BE2C (cell line): ENCODE results near the gene APBB2.

Experiments used
- DNase-seq: peaks from one replicate; pipeline ENCODE4 v3.0.0-alpha.2; 2020
- H3K27me3 ChIP-seq: fragments of 250-450 bp; sonication (Bioruptor Pico); 2 replicates; pipeline ENCODE4 v1.5.1; 2020; ENCODE audit warnings: mild to moderate bottlenecking
- H3K36me3 ChIP-seq: fragments of 250-450 bp; sonication (Bioruptor Pico); 2 replicates; pipeline ENCODE4 v1.5.1; 2020; ENCODE audit warnings: mild to moderate bottlenecking
- H3K4me1 ChIP-seq: fragments of 250-450 bp; sonication (Bioruptor Pico); 2 replicates; pipeline ENCODE4 v1.5.1; 2020
- H3K4me3 ChIP-seq: 2 replicates; pipeline ENCODE4 v1.5.1; 2011; ENCODE audit warnings: low read depth, low read length
- H3K9me3 ChIP-seq: fragments of 250-450 bp; sonication (Bioruptor Pico); 2 replicates; pipeline ENCODE4 v1.5.1; 2020
- TF ChIP-seq, protein P1 (sequence below): IDR thresholded peaks from 2 replicates; pipeline ENCODE4 v1.5.1; 2012; ENCODE audit warnings: mild to moderate bottlenecking, low read depth, low read length

APBB2 gene

DNA sequence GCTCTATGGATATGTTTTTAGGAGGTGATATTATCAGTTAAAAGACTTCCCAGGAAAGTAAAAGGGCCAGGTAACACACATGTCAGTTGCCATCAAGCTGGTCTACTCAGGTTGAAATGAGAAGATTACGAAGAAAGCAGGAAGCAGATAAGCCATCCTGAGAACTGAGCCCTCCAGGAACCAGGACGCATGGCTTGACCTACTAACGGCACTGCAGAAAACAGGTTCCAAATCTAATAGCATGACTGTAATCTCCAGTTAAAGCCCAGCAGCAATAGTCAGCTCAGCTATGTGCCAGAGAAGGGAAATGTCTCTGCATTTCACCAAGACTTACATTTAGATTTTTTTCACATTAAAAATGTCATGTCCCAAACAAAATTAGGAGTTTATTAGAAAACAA, 77.9 kb downstream of the APBB2 start:
- no peaks in the 10 kb centered on the region; the same call in 1 of the 2 replicates for H3K4me1 ChIP-seq

DNA sequence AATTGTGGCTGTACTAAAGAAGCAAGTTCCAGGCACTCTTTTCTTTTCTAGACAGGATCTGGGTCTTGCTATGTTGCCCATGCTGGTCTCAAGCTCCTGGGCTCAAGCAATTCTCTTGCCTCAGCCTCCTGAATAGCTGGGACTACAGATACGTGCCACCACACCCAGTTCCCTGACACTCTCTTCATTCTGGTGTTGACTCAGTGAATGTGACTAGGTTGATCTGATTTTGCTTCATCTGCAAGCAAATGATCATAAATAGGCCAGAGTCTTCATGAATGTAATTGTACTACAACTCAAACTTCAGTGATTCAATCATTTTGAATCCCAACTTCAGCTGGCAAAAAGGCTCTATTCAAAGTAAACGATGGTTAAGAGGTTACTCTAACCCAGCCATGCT, 78.5 kb downstream of the APBB2 start:
- H3K4me1 ChIP-seq, result no peaks in the 10 kb centered on the region; the same call in 1 of the 2 replicates
- no peaks in the 10 kb centered on the region for H3K9me3 ChIP-seq

More for the DNA sequence above, 77.9 kb downstream of the APBB2 start:
- no peaks in the 10 kb centered on the region for H3K9me3 ChIP-seq
- TF ChIP-seq, protein P1, sequence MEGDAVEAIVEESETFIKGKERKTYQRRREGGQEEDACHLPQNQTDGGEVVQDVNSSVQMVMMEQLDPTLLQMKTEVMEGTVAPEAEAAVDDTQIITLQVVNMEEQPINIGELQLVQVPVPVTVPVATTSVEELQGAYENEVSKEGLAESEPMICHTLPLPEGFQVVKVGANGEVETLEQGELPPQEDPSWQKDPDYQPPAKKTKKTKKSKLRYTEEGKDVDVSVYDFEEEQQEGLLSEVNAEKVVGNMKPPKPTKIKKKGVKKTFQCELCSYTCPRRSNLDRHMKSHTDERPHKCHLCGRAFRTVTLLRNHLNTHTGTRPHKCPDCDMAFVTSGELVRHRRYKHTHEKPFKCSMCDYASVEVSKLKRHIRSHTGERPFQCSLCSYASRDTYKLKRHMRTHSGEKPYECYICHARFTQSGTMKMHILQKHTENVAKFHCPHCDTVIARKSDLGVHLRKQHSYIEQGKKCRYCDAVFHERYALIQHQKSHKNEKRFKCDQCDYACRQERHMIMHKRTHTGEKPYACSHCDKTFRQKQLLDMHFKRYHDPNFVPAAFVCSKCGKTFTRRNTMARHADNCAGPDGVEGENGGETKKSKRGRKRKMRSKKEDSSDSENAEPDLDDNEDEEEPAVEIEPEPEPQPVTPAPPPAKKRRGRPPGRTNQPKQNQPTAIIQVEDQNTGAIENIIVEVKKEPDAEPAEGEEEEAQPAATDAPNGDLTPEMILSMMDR, result no peak
- H3K36me3 ChIP-seq, result no peaks in the 10 kb centered on the region
- no peak overlapping the region for H3K4me3 ChIP-seq
- H3K27me3 ChIP-seq, result no peaks in the 10 kb centered on the region
- DNase-seq, result no peak

DNA sequence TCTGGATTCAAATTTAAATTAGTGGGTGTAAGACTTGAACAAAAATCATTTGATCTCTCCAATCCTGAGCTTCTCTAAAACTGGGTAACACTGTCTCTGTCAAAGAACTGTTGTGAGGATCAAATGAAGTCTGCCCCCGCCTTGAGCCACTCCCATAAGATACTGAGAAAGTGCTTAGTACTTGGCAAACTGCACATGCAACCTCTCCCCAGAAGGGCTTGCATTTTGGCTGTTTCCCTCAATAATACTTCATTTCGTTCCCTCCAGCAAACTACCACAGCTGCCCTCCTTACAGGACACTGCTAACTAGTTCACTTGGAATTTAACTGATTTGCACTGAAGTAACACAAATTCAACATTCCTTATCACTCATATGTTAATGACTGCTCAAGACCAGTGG, 79.8 kb downstream of the APBB2 start:
- no peak for DNase-seq
- H3K4me1 ChIP-seq, result no peaks in the 10 kb centered on the region; the same call in 1 of the 2 replicates
- TF ChIP-seq, protein P1, result no peak

More for the DNA sequence above, 78.5 kb downstream of the APBB2 start:
- no peaks in the 10 kb centered on the region for H3K36me3 ChIP-seq
- no peaks in the 10 kb centered on the region for H3K27me3 ChIP-seq
- no peak for DNase-seq
- TF ChIP-seq, protein P1, result no peak
- no peak overlapping the region for H3K4me3 ChIP-seq

DNA sequence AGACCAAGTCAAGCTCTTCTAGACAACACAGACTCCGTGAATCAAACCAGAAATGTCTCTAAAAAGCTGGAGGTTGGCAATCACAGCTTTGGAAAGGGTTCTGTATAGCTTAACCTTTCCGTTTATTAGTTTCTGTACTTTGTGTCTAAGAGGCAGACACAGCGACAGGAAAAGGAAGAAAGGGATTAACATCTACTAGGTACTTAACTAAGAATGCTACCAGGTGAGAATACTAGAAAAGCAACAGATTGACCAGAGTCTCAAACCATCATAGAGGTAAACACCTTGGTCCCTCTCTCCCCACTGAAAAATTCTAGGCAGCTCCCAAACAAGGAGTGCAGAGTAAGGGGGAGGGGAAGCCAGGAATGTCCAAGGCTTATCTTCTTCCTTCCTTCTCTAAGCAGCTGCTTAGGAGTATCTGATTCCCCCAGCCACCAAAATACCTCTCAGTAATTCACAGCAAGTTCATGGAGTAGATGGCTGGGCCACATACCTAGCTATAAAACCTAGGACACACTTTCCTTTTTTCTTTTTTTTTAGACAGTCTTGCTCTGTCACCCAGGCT, 80.8 kb downstream of the APBB2 start:
- TF ChIP-seq, protein P1, result no peak
- Histone ChIP-seq H3K9me3 (no peaks in the 10 kb centered on the region), H3K36me3 (no peaks in the 10 kb centered on the region), H3K27me3 (no peaks in the 10 kb centered on the region), H3K4me1 (no peaks in the 10 kb centered on the region; the same call in 1 of the 2 replicates), H3K4me3 (no peak overlapping the region)
- DNase-seq, result no peak

More for the DNA sequence above, 79.8 kb downstream of the APBB2 start:
- no peaks in the 10 kb centered on the region for H3K36me3 ChIP-seq
- no peaks in the 10 kb centered on the region for H3K27me3 ChIP-seq
- no peak overlapping the region for H3K4me3 ChIP-seq
- H3K9me3 ChIP-seq, result no peaks in the 10 kb centered on the region

DNA sequence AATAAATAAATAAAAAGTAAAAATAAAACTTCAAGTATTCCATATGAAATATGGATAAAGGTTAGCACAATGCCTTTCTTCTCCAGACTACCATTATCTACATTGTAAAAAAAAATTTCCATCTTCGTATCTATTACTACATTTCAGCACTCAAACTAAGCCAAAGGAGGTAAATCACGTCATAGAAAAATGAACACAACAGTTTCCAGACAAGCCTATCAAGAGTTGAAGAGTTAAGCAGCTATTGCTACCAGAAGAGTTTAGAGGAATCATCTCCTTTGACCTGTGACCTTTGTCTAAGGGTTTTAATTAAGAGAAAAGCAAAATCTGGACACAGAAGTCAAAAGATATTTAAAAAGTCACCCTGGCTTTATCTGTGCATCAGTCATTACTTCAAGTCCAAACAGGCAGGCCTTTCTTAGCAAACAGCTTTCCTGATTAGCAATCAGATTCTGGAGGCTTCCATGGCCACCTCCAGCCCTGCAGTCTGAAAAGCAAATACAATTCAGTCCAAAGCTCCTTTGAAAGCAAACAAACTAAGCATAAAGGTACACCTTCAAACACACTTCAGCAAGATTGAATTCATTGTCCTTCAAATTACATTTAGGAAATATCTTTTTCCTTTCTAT, 82.2 kb downstream of the APBB2 start:
- TF ChIP-seq, protein P1, result no peak
- Histone ChIP-seq H3K4me3 (no peak overlapping the region), H3K27me3 (no peaks in the 10 kb centered on the region), H3K36me3 (no peaks in the 10 kb centered on the region), H3K9me3 (no peaks in the 10 kb centered on the region), H3K4me1 (no peaks in the 10 kb centered on the region; the same call in 1 of the 2 replicates)
- DNase-seq, result no peak

DNA sequence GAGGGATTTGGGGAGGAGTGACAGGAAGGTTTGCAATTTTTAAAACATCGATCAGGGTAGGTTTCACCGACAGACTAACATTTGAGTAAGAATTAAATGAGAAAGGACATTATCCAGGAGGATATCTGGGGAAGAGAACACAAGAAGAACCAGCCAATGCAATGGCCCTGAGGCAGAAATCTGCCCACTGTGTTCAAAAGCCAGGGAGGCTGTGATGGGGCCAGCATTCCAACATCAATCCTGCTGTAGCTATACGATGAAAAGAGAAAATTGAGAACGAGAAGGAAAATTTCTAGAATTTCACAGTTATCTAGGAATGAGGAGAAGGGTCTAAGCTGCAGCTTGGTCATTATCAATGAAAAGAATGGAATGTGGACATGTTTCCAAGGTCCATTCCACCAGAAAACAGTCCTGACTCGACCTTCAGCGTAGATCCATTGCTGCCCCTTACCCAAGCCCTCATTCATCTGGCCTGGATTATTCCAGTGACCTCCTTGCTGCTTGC, 84.4 kb downstream of the APBB2 start:
- Histone ChIP-seq H3K27me3 (no peaks in the 10 kb centered on the region), H3K9me3 (no peaks in the 10 kb centered on the region), H3K4me1 (no peaks in the 10 kb centered on the region; the same call in 1 of the 2 replicates), H3K4me3 (no peak overlapping the region), H3K36me3 (no peaks in the 10 kb centered on the region)
- no peak for DNase-seq
- TF ChIP-seq, protein P1, result no peak
